Measurements from ENCODE around the gene CDKL1.

The CDKL1 gene

DNA sequence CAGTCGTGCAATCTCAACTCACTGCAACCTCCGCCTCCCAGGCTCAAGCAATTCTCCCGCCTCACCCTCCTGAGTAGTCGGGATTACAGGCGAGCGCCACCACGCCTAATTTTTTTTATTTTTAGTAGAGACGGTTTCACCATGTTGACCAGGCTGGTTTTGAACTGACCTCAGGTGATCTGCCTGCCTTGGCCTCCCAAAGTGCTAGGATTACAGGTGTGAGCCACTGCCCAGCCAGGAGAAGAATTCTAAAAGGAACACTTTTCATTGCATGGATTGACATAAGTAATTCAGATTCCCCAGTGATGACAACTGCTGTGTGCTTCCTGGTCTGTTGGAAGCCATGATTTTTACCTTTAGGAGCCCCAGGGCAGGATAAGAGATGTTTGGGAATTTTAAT is 62.5 kb downstream of the CDKL1 start:
- Histone ChIP-seq H3K36me3 (ENCODE audit: insufficient read depth, insufficient read length, low read length) (peaks cover 5% of the 10 kb centered on the region), H3K4me3 (ENCODE audit: insufficient read length, low read depth) (no peak overlapping the region), H3K9me3 (ENCODE audit: insufficient read depth, low read length) (no peaks in the 10 kb centered on the region), H3K27me3 (ENCODE audit: insufficient read depth, insufficient read length) (no peaks in the 10 kb centered on the region), H3K9ac (ENCODE audit: insufficient read length, low read depth) (no peak overlapping the region), H3K4me1 (ENCODE audit: insufficient read depth, insufficient read length) (no peaks in the 10 kb centered on the region)
- no peak for TF ChIP-seq SUZ12 (IDR thresholded peaks at IDR 0.05; ENCODE audit: extremely low read depth, insufficient read depth, insufficient read length)
- no peak for TF ChIP-seq ZNF274 (IDR thresholded peaks at IDR 0.05; ENCODE audit: low read depth, low read length)
- TF ChIP-seq YY1 (IDR thresholded peaks at IDR 0.05; ENCODE audit: insufficient read depth, insufficient read length), result no peak
- no peak for DNase-seq (ENCODE audit: low read depth, low spot score)

GRCh38 chr14:50333014-50333509 is 63.6 kb downstream of the CDKL1 start:
- no peak overlapping the region for H3K4me3 ChIP-seq (ENCODE audit: insufficient read length, low read depth)
- no peaks in the 10 kb centered on the region for H3K27me3 ChIP-seq (ENCODE audit: insufficient read depth, insufficient read length)
- H3K9ac ChIP-seq (ENCODE audit: insufficient read length, low read depth), result no peak overlapping the region
- no peaks in the 10 kb centered on the region for H3K4me1 ChIP-seq (ENCODE audit: insufficient read depth, insufficient read length)
- no peak for TF ChIP-seq SUZ12 (IDR thresholded peaks at IDR 0.05; ENCODE audit: extremely low read depth, insufficient read depth, insufficient read length)
- TF ChIP-seq YY1 (IDR thresholded peaks at IDR 0.05; ENCODE audit: insufficient read depth, insufficient read length), result no peak
- no peak for TF ChIP-seq ZNF274 (IDR thresholded peaks at IDR 0.05; ENCODE audit: low read depth, low read length)
- peaks cover 5% of the 10 kb centered on the region for H3K36me3 ChIP-seq (ENCODE audit: insufficient read depth, insufficient read length, low read length)
- DNase-seq (ENCODE audit: low read depth, low spot score), result no peak
- H3K9me3 ChIP-seq (ENCODE audit: insufficient read depth, low read length), result no peaks in the 10 kb centered on the region

- DNase-seq (ENCODE audit: low read depth, low spot score), result no peak
- H3K27me3 ChIP-seq (ENCODE audit: insufficient read depth, insufficient read length), result no peaks in the 10 kb centered on the region
- TF ChIP-seq YY1 (IDR thresholded peaks at IDR 0.05; ENCODE audit: insufficient read depth, insufficient read length) (no peak), SUZ12 (IDR thresholded peaks at IDR 0.05; ENCODE audit: extremely low read depth, insufficient read depth, insufficient read length) (no peak), ZNF274 (IDR thresholded peaks at IDR 0.05; ENCODE audit: low read depth, low read length) (no peak)
- no peaks in the 10 kb centered on the region for H3K4me1 ChIP-seq (ENCODE audit: insufficient read depth, insufficient read length)
- no peaks in the 10 kb centered on the region for H3K9me3 ChIP-seq (ENCODE audit: insufficient read depth, low read length)
- H3K4me3 ChIP-seq (ENCODE audit: insufficient read length, low read depth), result no peak overlapping the region
- peaks cover 5% of the 10 kb centered on the region for H3K36me3 ChIP-seq (ENCODE audit: insufficient read depth, insufficient read length, low read length)
- H3K9ac ChIP-seq (ENCODE audit: insufficient read length, low read depth), result no peak overlapping the region
Observed at GRCh38 chr14:50331596-50331995, 65.1 kb downstream of the CDKL1 start.

- Histone ChIP-seq H3K36me3 (ENCODE audit: insufficient read depth, insufficient read length, low read length) (peaks cover 13% of the 10 kb centered on the region), H3K4me3 (ENCODE audit: insufficient read length, low read depth) (no peak overlapping the region), H3K4me1 (ENCODE audit: insufficient read depth, insufficient read length) (no peaks in the 10 kb centered on the region), H3K9ac (ENCODE audit: insufficient read length, low read depth) (no peak overlapping the region), H3K27me3 (ENCODE audit: insufficient read depth, insufficient read length) (no peaks in the 10 kb centered on the region), H3K9me3 (ENCODE audit: insufficient read depth, low read length) (no peaks in the 10 kb centered on the region)
- TF ChIP-seq ZNF274 (IDR thresholded peaks at IDR 0.05; ENCODE audit: low read depth, low read length) (no peak), SUZ12 (IDR thresholded peaks at IDR 0.05; ENCODE audit: extremely low read depth, insufficient read depth, insufficient read length) (no peak), YY1 (IDR thresholded peaks at IDR 0.05; ENCODE audit: insufficient read depth, insufficient read length) (no peak)
- DNase-seq (ENCODE audit: low read depth, low spot score), result no peak
Observed at GRCh38 chr14:50321009-50321660, 75.5 kb downstream of the CDKL1 start.

DNA sequence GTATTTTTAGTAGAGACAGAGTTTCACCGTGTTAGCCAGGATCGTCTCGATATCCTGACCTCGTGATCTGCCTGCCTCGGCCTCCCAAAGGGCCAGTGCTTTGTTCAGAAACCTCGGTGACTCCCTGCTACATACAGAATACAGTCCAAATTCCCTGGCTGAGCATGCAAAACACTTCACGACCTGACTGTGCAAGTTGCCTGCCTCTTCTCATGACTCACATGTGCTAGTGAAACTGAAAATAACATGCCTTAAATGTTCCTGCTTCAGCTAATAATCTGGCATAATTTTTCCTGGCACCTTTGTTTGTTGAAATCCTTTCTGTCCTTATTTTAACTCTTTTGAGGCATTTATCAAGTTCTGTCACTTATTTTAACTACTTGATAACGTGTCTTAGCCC is 76.4 kb downstream of the CDKL1 start:
- Histone ChIP-seq H3K4me1 (ENCODE audit: insufficient read depth, insufficient read length) (no peaks in the 10 kb centered on the region), H3K4me3 (ENCODE audit: insufficient read length, low read depth) (no peak overlapping the region), H3K36me3 (ENCODE audit: insufficient read depth, insufficient read length, low read length) (peaks cover 13% of the 10 kb centered on the region), H3K9me3 (ENCODE audit: insufficient read depth, low read length) (no peaks in the 10 kb centered on the region), H3K9ac (ENCODE audit: insufficient read length, low read depth) (no peak overlapping the region), H3K27me3 (ENCODE audit: insufficient read depth, insufficient read length) (no peaks in the 10 kb centered on the region)
- TF ChIP-seq SUZ12 (IDR thresholded peaks at IDR 0.05; ENCODE audit: extremely low read depth, insufficient read depth, insufficient read length), result no peak
- TF ChIP-seq ZNF274 (IDR thresholded peaks at IDR 0.05; ENCODE audit: low read depth, low read length), result no peak
- no peak for TF ChIP-seq YY1 (IDR thresholded peaks at IDR 0.05; ENCODE audit: insufficient read depth, insufficient read length)
- no peak for DNase-seq (ENCODE audit: low read depth, low spot score)

DNA sequence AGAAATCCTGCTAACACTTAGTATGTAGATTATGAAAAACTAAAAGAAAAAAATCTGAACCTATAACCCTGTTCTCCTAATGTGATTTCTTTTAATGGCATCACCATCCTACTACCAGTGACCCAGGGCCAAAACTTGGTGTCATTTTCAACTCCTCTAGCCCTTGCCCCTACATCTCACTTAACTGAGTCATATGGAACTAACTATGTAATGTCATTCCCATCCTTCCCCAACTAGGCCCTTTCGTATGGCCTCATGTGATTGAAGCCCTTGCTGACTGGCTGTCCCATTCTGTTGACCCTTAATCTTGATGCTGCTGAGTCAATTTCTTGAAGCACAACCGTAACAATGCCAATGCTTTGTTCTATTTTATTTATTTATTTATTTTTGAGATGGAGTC is 77.0 kb downstream of the CDKL1 start:
- Histone ChIP-seq H3K27me3 (ENCODE audit: insufficient read depth, insufficient read length) (no peaks in the 10 kb centered on the region), H3K9me3 (ENCODE audit: insufficient read depth, low read length) (no peaks in the 10 kb centered on the region), H3K36me3 (ENCODE audit: insufficient read depth, insufficient read length, low read length) (peaks cover 13% of the 10 kb centered on the region), H3K4me1 (ENCODE audit: insufficient read depth, insufficient read length) (no peaks in the 10 kb centered on the region), H3K4me3 (ENCODE audit: insufficient read length, low read depth) (no peak overlapping the region), H3K9ac (ENCODE audit: insufficient read length, low read depth) (no peak overlapping the region)
- DNase-seq (ENCODE audit: low read depth, low spot score), result no peak
- TF ChIP-seq SUZ12 (IDR thresholded peaks at IDR 0.05; ENCODE audit: extremely low read depth, insufficient read depth, insufficient read length), result no peak
- TF ChIP-seq YY1 (IDR thresholded peaks at IDR 0.05; ENCODE audit: insufficient read depth, insufficient read length), result no peak
- TF ChIP-seq ZNF274 (IDR thresholded peaks at IDR 0.05; ENCODE audit: low read depth, low read length), result no peak

DNA sequence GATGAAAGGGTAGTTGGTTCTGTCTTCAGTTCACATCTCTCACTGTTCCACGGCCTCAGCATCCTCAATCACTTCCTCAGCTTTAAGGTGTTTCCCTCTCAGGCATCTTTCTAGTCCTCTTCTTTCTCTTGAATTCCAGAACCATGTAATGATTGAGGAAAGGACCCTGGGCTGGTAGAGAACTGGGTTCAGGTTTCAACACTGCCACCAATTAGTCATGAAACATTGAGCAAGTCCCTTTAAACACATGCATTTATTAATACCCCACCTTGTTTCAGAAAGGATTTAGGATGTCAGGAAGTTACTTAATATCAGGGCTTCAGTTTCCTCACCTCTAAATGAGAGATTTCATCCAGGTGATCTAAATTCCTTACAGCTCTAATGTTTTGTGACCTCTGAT is 77.4 kb downstream of the CDKL1 start:
- Histone ChIP-seq H3K36me3 (ENCODE audit: insufficient read depth, insufficient read length, low read length) (peaks cover 9% of the 10 kb centered on the region), H3K4me1 (ENCODE audit: insufficient read depth, insufficient read length) (no peaks in the 10 kb centered on the region), H3K9me3 (ENCODE audit: insufficient read depth, low read length) (peaks cover 2% of the 10 kb centered on the region; the same call in 1 of the 2 replicates), H3K4me3 (ENCODE audit: insufficient read length, low read depth) (no peak overlapping the region), H3K27me3 (ENCODE audit: insufficient read depth, insufficient read length) (no peaks in the 10 kb centered on the region), H3K9ac (ENCODE audit: insufficient read length, low read depth) (no peak overlapping the region)
- DNase-seq (ENCODE audit: low read depth, low spot score), result no peak
- TF ChIP-seq ZNF274 (IDR thresholded peaks at IDR 0.05; ENCODE audit: low read depth, low read length), result no peak
- TF ChIP-seq SUZ12 (IDR thresholded peaks at IDR 0.05; ENCODE audit: extremely low read depth, insufficient read depth, insufficient read length), result no peak
- TF ChIP-seq YY1 (IDR thresholded peaks at IDR 0.05; ENCODE audit: insufficient read depth, insufficient read length), result no peak
